ENCODE data around the gene KCTD16. TPM values are rescaled to one million over a fixed set of nuclear protein-coding genes. Genes with fewer than 3 reads are reported as not detected.

KCTD16 gene
- total RNA-seq, 1 donor from 2014 or later: 5.6 TPM

DNA sequence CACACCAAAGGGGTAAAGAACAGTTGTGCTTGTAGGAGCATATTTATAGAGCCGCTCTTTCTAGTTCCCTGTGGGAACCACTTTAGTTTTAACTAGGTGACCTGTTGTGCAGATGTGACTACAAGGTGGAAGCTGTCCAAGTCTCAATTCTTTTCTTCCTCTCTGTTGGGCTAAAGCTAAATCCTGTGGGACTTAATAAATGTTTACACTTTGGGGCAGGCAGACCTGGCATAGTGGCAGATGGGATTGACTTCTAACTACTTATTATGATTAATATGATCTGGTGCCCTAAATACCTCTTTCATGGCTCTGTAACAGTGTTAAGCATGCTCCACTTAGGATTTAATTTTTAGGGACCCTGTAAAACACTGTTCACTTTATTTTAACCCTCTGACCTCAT is 265.3 kb downstream of the KCTD16 start:
- H3K4me3 Mint-ChIP-seq (ENCODE audit: unreplicated experiment): no peak overlapping the region
- Histone ChIP-seq H3K4me2 (ENCODE audit: low read length) (no peak overlapping the region), H3K79me2 (ENCODE audit: insufficient read depth, low read length) (no peaks in the 10 kb centered on the region), H3K36me3 (ENCODE audit: insufficient read depth, low read length) (no peaks in the 10 kb centered on the region), H3K27ac (ENCODE audit: low read depth, low read length) (no peak overlapping the region), H2AFZ (ENCODE audit: low read depth, low read length) (no peak overlapping the region), H3K4me1 (ENCODE audit: insufficient read depth, low read length) (no peaks in the 10 kb centered on the region), H4K20me1 (ENCODE audit: insufficient read depth, low read length) (no peaks in the 10 kb centered on the region), H3K9me3 (ENCODE audit: insufficient read depth, low read depth, low read length) (no peaks in the 10 kb centered on the region), H3K27me3 (ENCODE audit: insufficient read depth, low read length) (no peaks in the 10 kb centered on the region), H3K4me3 (ENCODE audit: insufficient read depth, low read depth, low read length) (no peak overlapping the region), H3K9ac (ENCODE audit: low read length) (no peak overlapping the region)
- DNase-seq (ENCODE audit: low read depth): no peak
- no peak for FAIRE-seq
- no peaks in the 10 kb centered on the region for H3K4me1 Mint-ChIP-seq (ENCODE audit: low read depth, unreplicated experiment)
- no peaks in the 10 kb centered on the region for H3K27me3 Mint-ChIP-seq (ENCODE audit: low read depth, unreplicated experiment)
- no peak for TF ChIP-seq EZH2 (IDR thresholded peaks at IDR 0.05; ENCODE audit: insufficient read depth, low read length)
- TF ChIP-seq, protein P1, sequence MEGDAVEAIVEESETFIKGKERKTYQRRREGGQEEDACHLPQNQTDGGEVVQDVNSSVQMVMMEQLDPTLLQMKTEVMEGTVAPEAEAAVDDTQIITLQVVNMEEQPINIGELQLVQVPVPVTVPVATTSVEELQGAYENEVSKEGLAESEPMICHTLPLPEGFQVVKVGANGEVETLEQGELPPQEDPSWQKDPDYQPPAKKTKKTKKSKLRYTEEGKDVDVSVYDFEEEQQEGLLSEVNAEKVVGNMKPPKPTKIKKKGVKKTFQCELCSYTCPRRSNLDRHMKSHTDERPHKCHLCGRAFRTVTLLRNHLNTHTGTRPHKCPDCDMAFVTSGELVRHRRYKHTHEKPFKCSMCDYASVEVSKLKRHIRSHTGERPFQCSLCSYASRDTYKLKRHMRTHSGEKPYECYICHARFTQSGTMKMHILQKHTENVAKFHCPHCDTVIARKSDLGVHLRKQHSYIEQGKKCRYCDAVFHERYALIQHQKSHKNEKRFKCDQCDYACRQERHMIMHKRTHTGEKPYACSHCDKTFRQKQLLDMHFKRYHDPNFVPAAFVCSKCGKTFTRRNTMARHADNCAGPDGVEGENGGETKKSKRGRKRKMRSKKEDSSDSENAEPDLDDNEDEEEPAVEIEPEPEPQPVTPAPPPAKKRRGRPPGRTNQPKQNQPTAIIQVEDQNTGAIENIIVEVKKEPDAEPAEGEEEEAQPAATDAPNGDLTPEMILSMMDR (IDR thresholded peaks at IDR 0.05; ENCODE audit: insufficient read depth, low read depth, low read length): no peak
- peaks cover 5% of the 10 kb centered on the region for H3K36me3 Mint-ChIP-seq (ENCODE audit: low read depth, unreplicated experiment)
- H3K9me3 Mint-ChIP-seq (ENCODE audit: unreplicated experiment): peaks cover 13% of the 10 kb centered on the region
- no peak overlapping the region for H3K27ac Mint-ChIP-seq (ENCODE audit: unreplicated experiment)

DNA sequence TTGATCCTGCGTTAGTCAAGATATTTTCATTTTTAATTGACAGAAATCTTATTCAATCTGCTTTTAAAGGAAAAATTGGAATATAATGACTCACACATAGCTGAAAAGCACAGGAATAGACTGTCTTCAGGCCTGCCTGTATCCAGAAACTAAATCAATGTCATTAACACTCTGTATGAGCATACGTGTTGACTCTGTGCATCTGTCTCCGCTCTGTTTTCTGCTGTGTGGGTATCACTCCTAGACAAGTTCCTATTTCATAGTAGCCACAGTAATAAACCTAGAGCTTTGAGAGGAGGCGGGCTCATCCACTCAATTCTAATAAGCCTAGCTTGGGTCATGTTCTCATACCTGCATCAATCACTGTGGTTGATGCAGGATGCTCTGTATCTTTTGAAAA is 267.6 kb downstream of the KCTD16 start:
- Mint-ChIP-seq H3K4me3 (ENCODE audit: unreplicated experiment) (no peak overlapping the region), H3K4me1 (ENCODE audit: low read depth, unreplicated experiment) (no peaks in the 10 kb centered on the region), H3K36me3 (ENCODE audit: low read depth, unreplicated experiment) (peaks cover 5% of the 10 kb centered on the region), H3K27ac (ENCODE audit: unreplicated experiment) (no peak overlapping the region), H3K9me3 (ENCODE audit: unreplicated experiment) (peaks cover 27% of the 10 kb centered on the region), H3K27me3 (ENCODE audit: low read depth, unreplicated experiment) (no peaks in the 10 kb centered on the region)
- H4K20me1 ChIP-seq (ENCODE audit: insufficient read depth, low read length): no peaks in the 10 kb centered on the region
- H3K79me2 ChIP-seq (ENCODE audit: insufficient read depth, low read length): no peaks in the 10 kb centered on the region
- no peak overlapping the region for H3K4me2 ChIP-seq (ENCODE audit: low read length)
- no peak for DNase-seq (ENCODE audit: low read depth)
- H3K27me3 ChIP-seq (ENCODE audit: insufficient read depth, low read length): no peaks in the 10 kb centered on the region
- no peak overlapping the region for H2AFZ ChIP-seq (ENCODE audit: low read depth, low read length)
- no peak overlapping the region for H3K27ac ChIP-seq (ENCODE audit: low read depth, low read length)
- no peaks in the 10 kb centered on the region for H3K4me1 ChIP-seq (ENCODE audit: insufficient read depth, low read length)
- no peaks in the 10 kb centered on the region for H3K9me3 ChIP-seq (ENCODE audit: insufficient read depth, low read depth, low read length)
- FAIRE-seq: no peak
- TF ChIP-seq, protein P1 (IDR thresholded peaks at IDR 0.05; ENCODE audit: insufficient read depth, low read depth, low read length): no peak
- no peak for TF ChIP-seq EZH2 (IDR thresholded peaks at IDR 0.05; ENCODE audit: insufficient read depth, low read length)
- H3K9ac ChIP-seq (ENCODE audit: low read length): no peak overlapping the region
- H3K36me3 ChIP-seq (ENCODE audit: insufficient read depth, low read length): no peaks in the 10 kb centered on the region
- no peak overlapping the region for H3K4me3 ChIP-seq (ENCODE audit: insufficient read depth, low read depth, low read length)

DNA sequence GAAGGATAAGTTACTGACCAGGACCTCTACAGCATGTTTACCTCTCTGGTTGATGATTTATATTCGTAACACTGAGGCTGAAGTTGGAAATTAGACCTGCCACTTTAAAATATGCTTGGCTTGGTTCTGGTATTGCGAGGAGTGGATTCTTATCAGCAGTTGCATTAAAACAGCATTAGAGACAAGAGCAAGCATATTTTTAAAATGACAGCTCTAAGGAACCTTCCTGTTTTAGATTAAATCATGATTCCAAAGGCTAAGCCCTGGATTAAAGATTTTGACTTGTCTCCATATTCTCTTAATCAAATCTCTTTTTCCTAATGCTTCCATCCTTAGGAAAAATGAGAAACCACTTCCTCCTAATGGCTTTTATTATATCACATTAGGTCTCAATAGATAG is 277.8 kb downstream of the KCTD16 start:
- Mint-ChIP-seq H3K27me3 (ENCODE audit: low read depth, unreplicated experiment) (no peaks in the 10 kb centered on the region), H3K4me3 (ENCODE audit: unreplicated experiment) (no peak overlapping the region), H3K27ac (ENCODE audit: unreplicated experiment) (no peak overlapping the region), H3K36me3 (ENCODE audit: low read depth, unreplicated experiment) (no peaks in the 10 kb centered on the region), H3K9me3 (ENCODE audit: unreplicated experiment) (peaks cover 4% of the 10 kb centered on the region), H3K4me1 (ENCODE audit: low read depth, unreplicated experiment) (peaks cover 7% of the 10 kb centered on the region)
- H3K4me3 ChIP-seq (ENCODE audit: insufficient read depth, low read depth, low read length): no peak overlapping the region
- no peak for FAIRE-seq
- H3K4me1 ChIP-seq (ENCODE audit: insufficient read depth, low read length): no peaks in the 10 kb centered on the region
- H3K27me3 ChIP-seq (ENCODE audit: insufficient read depth, low read length): no peaks in the 10 kb centered on the region
- no peak overlapping the region for H3K9ac ChIP-seq (ENCODE audit: low read length)
- no peak overlapping the region for H3K27ac ChIP-seq (ENCODE audit: low read depth, low read length)
- H2AFZ ChIP-seq (ENCODE audit: low read depth, low read length): no peak overlapping the region
- no peaks in the 10 kb centered on the region for H3K9me3 ChIP-seq (ENCODE audit: insufficient read depth, low read depth, low read length)
- no peak for DNase-seq (ENCODE audit: low read depth)
- H3K4me2 ChIP-seq (ENCODE audit: low read length): no peak overlapping the region
- H3K36me3 ChIP-seq (ENCODE audit: insufficient read depth, low read length): no peaks in the 10 kb centered on the region
- no peaks in the 10 kb centered on the region for H3K79me2 ChIP-seq (ENCODE audit: insufficient read depth, low read length)
- no peak for TF ChIP-seq EZH2 (IDR thresholded peaks at IDR 0.05; ENCODE audit: insufficient read depth, low read length)
- TF ChIP-seq, protein P1 (IDR thresholded peaks at IDR 0.05; ENCODE audit: insufficient read depth, low read depth, low read length): no peak
- H4K20me1 ChIP-seq (ENCODE audit: insufficient read depth, low read length): no peaks in the 10 kb centered on the region
